ENCODE results near the gene STAT1.

Gene STAT1

DNA sequence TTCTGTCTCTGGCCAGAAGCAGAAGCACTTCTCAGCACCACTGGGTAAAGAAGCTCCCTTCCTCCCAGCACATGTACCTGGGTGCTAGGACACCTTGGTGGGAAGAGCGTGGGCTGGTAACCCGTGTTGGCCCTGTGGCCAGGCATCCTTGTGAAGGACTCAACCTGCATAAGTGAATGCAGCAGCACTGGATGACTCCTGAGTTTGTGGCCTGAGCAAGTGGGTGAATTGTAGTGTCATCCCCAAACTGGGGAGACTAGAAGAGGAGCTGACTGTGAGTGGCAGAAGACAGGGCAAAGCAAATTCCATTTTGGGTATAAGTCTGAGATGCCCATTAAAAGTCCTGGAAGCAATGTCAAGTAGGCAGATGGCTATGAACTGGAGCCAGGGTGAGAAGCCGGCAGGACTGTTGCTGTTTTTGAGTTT, 63.4 kb downstream of the STAT1 start:
- no peak for DNase-seq

- DNase-seq: no peak
Observed at GRCh38 chr2:190948671-190949070, 65.3 kb downstream of the STAT1 start.

DNA sequence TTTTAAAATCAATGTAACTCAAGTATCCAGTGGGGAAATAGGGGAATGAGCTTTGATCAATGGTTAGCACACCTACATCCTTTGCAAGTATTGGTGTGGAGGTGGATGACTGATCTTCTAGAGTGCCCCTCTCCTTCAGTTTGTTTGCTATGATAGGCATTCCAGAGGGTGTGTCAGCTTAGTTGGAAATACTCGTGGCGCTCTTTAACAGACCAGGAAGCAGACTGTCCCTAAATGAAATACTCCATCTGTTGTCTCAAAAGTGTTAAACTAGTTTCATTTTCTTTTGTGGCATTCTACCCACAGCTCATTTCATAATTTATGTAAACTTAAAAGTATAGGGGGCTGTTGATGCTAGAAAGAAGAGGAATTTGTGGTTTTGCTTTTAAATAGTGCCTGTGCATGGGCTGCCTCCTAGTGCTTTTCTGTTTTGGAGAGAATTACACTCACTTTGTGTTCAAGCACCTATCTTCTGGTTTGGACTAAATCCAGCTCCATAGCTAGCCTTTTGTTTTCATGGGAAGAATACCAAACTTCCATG, 66.2 kb downstream of the STAT1 start:
- no peak for DNase-seq

DNA sequence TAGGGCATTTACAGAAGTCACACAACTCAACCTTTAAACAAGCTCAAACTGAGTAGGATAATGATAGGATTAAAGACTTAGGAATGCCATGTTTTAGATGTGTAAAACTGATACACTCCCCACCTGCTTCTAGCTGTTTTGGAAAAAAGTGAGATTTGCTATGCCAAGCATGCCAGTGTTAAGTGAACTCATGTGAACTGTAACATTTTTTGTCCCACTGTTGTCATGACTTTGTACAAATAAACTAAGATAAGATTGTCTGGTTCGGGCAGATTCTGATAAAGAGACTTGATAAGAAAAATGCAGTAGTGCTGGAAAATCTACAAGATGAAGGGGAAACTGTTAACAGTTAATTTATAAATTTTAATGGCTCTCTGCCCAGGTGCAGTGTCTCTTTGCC, 66.8 kb downstream of the STAT1 start:
- no peak for DNase-seq

DNA sequence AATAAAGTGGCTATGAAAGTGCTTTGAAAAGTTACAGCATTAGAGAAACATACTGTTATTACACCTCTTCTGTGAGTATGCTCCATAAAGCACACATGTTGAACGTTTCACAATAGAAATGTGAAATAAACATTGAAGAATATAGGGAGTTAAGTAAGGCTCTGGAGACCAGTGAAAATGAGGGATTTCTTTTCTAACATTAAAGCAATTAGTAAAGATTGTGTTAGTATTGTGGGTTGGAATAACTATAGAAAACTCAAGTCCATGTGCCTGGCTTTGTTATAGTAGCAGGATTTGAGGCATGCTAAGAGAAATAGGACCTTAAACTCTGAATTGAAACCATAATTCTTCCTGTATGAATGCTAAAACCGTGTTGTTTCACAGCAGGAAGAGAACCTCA, 70.3 kb downstream of the STAT1 start:
- no peak for DNase-seq

- no peak for DNase-seq
Observed at GRCh38 chr2:190942697-190943096, 71.3 kb downstream of the STAT1 start.

DNA sequence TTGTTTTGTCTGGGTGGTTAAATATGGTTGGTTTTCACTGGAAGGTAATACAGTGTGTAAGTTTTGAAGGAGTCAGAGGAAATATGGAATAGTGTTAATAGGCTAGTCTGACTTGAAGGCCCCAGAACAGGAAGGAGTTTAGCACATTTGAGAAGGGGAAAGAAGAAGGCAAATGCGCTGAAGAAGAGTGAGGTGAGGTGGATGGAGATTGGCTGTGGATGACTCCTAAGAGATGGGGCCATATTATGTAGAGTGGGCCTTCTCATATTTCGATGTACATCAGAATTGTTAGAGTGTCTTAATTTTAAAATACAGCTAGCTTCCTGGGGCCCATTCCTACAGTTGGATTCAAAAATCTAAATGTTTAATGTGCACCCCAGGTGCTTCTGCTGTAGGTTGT, 72.4 kb downstream of the STAT1 start:
- no peak for DNase-seq

- no peak for DNase-seq
Observed at GRCh38 chr2:190940454-190940853, 73.5 kb downstream of the STAT1 start.

DNA sequence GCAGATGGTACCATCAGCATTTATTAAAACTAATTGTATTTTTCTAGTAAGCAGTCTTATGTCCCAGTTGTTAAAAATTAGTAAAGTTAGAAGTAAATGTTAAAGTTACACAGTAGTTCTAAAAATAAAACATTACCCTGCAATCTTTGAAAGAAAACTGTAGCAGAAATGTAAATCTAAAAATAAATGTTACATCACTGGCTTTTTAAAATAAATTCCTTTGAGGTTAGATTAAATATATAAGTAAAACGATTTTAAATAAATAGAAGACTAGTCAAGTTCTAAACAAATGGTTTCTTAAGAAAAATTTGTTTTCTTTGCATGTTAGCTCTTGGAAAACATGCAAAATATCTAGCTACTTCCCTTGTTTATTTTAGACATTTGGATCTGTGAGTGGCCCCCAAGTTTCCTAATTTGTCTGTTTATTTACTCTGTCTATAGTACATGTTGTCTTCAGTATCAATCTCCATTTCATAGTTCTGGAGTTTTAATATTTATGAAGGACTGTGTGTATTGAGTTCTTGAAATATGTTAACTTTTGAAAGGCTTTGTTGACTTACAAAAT, 75.1 kb downstream of the STAT1 start:
- DNase-seq: no peak

- DNase-seq: no peak
Observed at GRCh38 chr2:190935054-190935453, 78.9 kb downstream of the STAT1 start.

GRCh38 chr2:190933361-190933760, 80.6 kb downstream of the STAT1 start:
- DNase-seq: no peak

DNA sequence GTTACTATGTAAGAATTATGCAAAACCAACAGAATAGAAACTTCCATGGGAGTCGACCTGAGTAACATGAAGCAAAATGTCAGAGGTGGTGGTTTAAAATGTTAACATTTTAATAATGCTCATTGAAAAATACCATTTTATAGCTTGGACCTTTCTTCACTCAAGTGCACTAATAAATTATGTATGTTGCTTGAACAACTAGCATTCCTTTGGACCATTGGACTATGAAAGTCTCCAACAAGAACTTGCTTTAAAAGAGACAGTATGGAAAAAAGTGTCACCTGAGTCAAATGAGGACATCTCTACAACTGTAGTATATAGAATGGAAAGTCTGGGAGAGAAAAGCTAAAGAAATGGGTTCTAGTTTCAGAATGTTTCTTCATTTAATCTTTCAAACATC, 81.5 kb downstream of the STAT1 start:
- no peak for DNase-seq

- DNase-seq: no peak
Observed at GRCh38 chr2:190930411-190930810, 83.6 kb downstream of the STAT1 start.

GRCh38 chr2:190929919-190930318, 84.1 kb downstream of the STAT1 start:
- DNase-seq: no peak

- no peak for DNase-seq
Observed at GRCh38 chr2:190927301-190927700, 86.7 kb downstream of the STAT1 start.

DNA sequence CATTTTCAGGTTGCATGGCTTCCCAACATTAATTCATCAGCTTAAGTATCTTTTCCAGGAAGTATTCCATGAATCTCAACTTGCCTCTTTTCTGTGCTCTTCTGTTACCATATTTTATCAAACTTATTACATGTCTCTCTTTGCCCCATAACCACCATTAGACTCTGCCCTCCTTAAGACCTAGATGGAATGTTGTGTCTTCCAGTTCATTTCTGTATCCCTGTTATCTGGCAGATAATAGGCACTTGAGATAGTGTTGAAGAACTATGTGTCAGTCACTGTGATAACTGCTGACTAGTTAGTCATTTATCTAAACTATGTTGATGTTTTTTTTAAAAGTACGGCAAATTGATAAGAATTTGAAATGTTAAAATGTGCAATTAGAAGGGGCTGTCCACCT, 91.6 kb downstream of the STAT1 start:
- DNase-seq: no peak

DNA sequence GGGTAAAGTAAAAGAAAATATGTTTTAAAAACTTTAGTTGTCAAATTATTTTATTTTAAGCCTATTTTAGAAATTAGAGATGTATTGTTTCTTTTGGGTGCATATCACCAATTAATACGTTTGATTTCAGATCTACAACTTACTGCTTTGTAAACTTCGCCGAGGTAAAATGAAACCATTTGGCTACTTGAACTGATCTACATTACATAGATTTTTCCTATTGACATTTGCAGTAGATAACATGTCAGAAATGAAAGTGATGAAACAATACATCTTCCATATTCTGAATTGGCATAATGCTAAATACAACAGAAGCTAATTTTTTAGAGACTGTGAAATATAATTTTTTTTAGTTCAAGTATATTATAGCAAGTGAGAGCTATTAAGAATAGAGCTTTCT, 93.9 kb downstream of the STAT1 start:
- no peak for DNase-seq

Data from GF-D8 (cell line).